GM12892 (cell line): ENCODE measurements around the gene PCP4L1.

Experiments
- DNase-seq: peaks from one replicate; pipeline ENCODE4 v3.0.0; 2011; ENCODE audit not compliant: insufficient read length
- FAIRE-seq: peaks from 2 replicates; lab custom pipeline; 2011; peaks lifted over from hg19 to GRCh38; lab: Jason Lieb, UNC
- POLR2A ChIP-seq: IDR thresholded peaks from 2 replicates; pipeline ENCODE4 v1.6.1; 2011; ENCODE audit warnings: low read depth, low read length, control low read depth
- POLR2AphosphoS5 ChIP-seq: IDR thresholded peaks from 2 replicates; pipeline ENCODE4 v1.6.1; 2011; ENCODE audit warnings: low read depth, low read length, control low read depth
- TAF1 ChIP-seq: IDR thresholded peaks from 2 replicates; pipeline ENCODE4 v1.6.1; 2011; ENCODE audit warnings: low read depth, mild to moderate bottlenecking, control low read depth, low read length, borderline replicate concordance

The PCP4L1 gene

DNA sequence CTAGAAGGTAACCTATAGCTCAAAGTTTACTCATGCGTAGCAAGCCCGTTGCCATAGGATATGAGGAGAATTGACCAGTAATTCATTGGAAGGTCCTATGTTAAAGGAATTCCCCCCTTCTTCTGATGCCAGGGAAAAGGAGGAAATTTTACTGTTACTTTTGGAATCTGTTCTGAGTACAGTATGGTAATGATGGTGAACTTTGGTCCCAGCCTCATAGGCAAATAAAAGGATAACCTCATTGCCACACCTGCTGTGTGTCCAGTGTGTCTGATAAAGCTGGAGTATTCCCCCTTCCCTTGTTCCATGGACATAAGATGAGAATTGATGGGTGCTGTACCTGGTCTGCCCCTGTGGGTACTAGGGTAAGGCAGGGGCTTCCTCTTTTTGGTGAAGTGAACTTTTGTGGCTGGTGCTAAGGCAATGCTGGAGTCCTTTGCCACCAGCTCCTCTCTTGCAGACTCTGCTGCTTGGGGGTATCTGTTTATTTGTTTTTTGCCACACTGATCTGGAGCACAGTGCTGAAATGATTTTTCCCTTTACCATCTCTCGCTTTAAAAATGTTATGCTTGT lies 29.0 kb downstream of the PCP4L1 start:
- TF ChIP-seq TAF1: no peak
- no peak for TF ChIP-seq POLR2A
- TF ChIP-seq POLR2AphosphoS5: no peak
- FAIRE-seq: no peak
- DNase-seq: no peak

DNA sequence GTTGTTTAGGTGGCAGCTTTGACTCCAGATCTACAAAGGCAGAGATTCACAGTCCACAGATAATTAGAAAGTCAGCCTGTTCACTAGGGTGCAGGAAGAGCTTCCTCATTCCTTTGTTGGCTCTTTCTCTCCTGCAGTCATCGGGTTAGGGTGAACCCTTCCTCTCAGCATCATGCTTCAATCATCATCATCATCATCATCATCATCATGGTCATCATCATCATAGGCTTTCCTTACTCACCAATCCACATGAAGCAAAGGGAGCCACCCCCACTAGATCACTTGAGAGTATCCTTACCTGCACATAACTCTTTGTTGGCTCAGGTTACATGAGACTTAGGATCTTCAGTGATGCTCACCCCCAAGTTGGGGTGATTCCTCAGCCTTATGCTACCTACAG lies 32.2 kb downstream of the PCP4L1 start:
- no peak for DNase-seq
- no peak for FAIRE-seq

DNA sequence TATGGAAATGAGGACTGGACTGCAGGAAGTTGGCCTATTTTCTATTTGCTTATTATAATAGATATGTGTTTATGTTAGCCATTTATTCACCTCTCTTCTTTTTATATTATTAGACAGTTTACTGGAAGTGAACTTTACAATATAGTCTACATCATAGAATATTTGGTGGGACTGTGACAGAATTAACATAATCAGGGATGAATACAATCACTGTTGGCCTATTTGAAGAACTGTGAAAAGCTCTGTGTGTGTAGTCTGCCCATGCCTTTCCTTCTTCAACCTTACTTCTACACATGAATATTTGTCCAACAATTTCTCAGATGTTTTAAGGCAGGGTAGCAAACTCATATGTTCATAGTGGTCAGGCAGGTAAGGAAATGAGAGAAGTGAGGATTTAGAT lies 38.9 kb downstream of the PCP4L1 start:
- DNase-seq (no peak), FAIRE-seq (no peak)
- TF ChIP-seq TAF1 (no peak), POLR2A (no peak), POLR2AphosphoS5 (no peak)

More for the DNA sequence above, 32.2 kb downstream of the PCP4L1 start:
- TF ChIP-seq POLR2A (no peak), POLR2AphosphoS5 (no peak), TAF1 (no peak)

DNA sequence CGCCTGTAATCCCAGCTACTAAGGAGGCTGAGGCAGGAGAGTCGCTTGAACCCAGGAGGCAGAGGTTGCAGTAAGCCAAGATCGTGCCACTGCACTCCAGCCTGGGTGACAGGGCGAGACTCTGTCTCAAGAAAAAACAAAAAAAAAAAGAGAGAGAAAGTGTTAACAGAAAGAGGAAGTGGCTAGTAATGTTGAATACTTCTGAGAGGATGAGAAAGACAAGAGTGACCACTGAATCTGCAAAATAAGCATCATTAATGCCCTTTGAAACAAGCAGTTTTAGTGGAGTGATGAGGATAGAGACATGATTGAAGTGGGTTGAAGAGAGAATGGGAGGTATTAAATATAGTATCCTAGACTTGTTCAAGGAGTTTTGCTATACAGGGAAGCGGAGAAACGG lies 39.6 kb downstream of the PCP4L1 start:
- FAIRE-seq: no peak
- TF ChIP-seq POLR2A (no peak), POLR2AphosphoS5 (no peak), TAF1 (no peak)
- no peak for DNase-seq

DNA sequence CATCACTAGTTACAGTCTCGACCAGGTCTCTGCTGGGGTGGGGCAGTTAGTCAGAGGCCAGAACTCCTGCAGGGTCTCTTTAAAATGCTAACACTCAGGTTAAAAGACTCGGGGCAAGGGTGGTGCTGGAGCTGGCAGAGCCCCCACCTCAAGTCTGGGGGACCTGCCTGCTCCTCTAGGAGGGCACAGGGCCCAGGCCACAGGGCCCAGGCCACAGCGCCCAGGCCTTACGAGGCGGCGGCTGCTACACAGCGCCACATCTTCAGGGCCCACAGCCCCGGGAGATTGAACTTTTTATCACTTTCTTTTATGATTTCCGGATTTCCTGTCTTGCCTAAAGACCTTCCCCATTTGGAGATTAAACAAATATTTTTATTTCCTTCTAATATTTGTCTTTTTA lies 40.8 kb downstream of the PCP4L1 start:
- DNase-seq (no peak), FAIRE-seq (no peak)
- TF ChIP-seq TAF1 (no peak), POLR2A (no peak), POLR2AphosphoS5 (no peak)

DNA sequence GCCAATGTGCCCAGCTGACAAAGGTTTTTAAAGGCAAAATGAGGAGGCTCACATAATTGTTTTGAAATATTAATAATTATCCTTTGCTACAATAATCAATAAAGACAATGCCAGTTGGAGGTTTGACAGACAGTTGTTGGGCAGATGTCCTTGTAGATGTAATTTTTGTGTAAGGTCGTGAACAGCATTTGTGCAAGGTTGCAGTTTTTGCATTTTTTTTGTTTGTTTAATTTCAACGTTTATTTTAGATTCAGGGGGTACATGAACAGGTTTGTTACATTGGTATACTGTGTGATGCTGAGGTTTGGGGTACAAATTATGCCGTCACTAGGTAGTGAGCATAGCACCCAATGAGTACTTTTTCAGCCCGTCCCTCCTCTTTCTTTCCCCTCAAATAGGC lies 41.9 kb downstream of the PCP4L1 start:
- DNase-seq: no peak
- FAIRE-seq: no peak
- TF ChIP-seq POLR2AphosphoS5: no peak

DNA sequence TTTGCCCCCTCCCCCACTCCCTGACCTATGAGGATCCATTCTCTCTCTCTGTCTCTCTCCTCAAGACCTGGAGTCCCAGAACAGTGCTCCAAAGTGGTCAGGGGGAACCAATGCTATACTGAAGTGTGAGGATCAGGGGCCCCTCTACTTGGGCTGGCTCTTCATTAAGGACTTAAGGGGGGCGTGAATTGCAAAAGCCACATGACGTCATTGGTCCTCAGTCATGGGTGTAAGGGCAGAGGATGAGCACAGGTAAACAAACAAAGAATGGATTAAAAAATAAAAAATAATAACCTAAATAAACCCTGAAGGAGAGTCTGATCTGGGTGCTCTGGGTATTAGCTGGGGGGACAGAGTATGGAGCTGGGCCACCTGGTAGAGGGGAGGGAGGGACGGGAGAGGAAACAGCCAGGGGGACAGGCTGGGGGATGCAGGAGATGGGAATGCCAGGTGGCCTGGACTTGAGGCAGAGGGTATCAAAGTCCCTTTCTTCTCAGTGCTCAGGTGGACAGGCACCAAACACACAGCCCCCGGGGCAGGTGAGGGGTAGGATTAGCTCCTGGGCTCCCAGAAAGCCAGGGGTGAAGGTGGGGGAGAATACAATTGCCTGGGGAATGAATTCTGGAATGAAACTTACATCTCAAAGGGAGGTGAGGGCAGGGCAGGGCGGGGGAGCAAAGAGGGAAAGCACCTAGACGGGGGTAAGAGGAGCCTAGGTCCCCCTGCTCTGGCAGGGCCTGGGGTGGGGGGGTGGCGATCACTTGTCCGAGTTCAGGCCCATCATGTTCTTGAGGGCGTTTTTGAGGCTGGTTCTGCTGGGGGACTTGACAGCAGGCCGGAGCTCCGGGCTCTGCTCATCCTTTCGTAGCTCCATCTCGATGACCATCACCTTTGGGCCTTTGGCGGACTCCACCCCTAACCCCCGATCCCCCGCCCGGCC lies 46.7 kb downstream of the PCP4L1 start:
- DNase-seq (no peak), FAIRE-seq (no peak)
- no peak for TF ChIP-seq POLR2A
- TF ChIP-seq TAF1: no peak
- TF ChIP-seq POLR2AphosphoS5: no peak

DNA sequence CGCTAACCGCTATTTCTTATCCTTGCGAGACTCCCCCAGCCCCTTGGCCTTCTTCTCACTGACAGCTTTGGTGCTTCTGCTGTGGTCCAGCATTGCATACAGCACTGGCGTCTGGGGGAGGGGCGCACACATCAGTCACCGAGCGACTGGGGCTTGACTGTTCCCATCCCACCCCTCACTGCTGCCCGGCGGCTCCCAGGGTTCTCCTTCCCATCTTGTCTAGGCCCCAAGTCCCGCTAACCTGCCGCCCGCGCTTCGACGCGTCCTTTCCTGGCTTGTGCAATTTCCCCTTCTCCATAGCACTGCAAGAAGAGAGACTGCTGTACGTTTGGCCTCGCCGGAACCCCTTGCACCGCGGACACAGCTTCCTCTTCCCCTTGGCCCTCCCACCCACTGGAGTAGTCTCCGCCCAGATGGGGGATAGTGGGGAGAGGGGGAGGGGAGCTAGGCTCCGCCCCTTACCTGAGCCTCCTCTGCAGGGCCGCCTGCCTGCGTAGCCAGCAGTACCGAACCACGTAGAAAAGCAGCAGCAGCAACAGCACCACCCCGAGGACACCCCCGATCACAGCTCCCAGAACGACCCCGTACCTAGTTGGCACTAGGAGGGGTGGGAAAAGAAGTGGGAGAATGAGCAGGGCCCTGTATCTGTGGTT lies 47.4 kb downstream of the PCP4L1 start:
- peak; percentile 95 for FAIRE-seq
- TF ChIP-seq TAF1 (no peak), POLR2A (peak; percentile 54; the same call in 1 of the 2 replicates)
- DNase-seq: peak; percentile 81

DNA sequence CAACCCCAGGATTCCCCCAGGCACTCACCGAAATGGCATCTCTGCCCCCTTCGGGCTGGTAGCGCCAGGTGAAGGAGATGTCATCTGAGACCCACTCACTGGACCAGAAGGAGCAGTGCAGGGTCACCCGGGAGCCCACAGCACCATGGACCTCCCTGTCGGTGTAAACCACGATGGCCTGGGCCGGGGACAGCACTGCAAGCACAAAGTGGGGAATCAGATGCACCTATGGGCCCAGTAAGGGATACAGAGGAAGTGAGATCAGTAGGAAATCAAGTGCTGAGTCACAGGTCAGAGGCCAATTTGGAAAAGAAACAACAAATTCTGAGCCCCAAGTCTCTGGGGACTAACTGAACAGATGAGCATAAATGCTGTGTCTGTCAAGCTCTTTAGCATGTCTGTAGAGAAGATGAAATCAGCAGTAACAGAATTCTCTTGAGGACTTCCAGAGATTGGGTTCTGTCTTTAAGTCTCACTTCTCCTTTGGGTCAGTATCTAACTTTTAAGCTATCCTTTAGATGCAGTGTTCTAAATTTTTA lies 48.8 kb downstream of the PCP4L1 start:
- TF ChIP-seq POLR2A (no peak), POLR2AphosphoS5 (no peak), TAF1 (no peak)
- DNase-seq (no peak), FAIRE-seq (peak; percentile 36)

DNA sequence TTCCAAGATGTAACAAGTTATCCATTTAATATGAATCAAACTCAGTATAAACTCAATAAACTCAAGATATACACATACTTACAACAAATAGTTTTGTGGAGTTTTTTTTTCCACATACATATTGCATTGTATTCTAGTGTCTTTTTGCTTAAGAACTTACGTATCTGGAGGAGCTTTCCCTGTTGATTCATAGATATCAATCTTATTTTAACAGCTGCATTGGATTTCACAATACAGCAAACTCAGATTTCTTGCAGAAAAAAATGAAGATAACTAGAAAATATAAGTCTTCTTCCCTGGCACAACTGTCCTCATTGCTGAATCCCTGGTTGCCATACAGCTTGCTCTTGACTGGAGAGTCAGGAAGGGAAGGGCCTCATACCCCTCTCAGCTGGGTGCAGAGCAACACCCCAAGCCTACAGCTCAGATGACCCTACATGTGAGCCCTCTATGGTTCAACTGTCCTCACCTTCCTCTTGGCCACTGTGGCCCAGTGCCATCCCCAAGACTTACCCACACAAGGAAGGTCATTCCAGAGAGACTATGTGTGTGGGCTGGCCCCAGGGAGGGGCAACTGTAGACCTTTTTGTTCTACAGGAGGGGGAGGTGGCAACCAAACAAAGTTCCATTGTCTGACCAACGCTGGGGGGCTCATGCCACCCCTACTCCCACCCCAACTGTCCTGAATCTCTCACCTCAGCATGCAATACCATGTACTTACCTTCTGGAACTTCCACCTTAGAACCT lies 49.5 kb downstream of the PCP4L1 start:
- TF ChIP-seq POLR2A: no peak
- no peak for TF ChIP-seq POLR2AphosphoS5
- no peak for TF ChIP-seq TAF1
- no peak for FAIRE-seq

DNA sequence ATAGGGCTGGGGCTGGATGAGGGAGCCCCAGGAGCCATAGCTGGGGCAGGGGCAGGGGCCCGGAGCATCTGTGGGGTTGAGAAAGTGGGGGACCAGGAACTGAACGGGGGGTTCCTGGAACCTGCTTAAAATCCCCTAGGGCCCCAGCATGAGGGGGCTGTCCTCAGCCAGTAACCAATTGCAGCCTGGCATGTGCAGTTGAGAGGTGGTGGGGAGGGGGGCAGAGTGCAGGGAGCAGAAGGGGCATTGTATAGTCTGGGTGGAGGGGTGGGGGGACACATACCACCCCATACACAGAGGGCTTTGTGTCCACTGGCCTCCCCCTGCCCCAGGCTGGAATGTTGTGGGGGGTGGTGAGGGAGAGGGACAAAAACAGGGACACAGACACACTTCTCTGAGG lies 51.3 kb downstream of the PCP4L1 start, which contains the start of gene MPZ:
TSS of gene MPZ (minus strand) at position 101 of the 400 bp plus-strand sequence. CDS start at position 38, 63 bp downstream.
- FAIRE-seq (no peak), DNase-seq (no peak)

More for the DNA sequence above, 49.5 kb downstream of the PCP4L1 start:
- no peak for DNase-seq

More for the DNA sequence above, 51.3 kb downstream of the PCP4L1 start, which contains the start of gene MPZ:
- TF ChIP-seq POLR2AphosphoS5 (no peak), TAF1 (no peak)
